Spleen (tissue), 11 donors: ENCODE measurements around the gene CREB3L4. TPM values are rescaled to one million over a fixed set of nuclear protein-coding genes. Genes with fewer than 3 reads are reported as not detected.
A peak's percentile ranks its signal among the peaks of the same experiment; 100 is the strongest.

Experiments used
- DNase-seq: peaks from one replicate; pipeline ENCODE4 v3.0.0-alpha.2; 2020
- H3K27ac ChIP-seq, 8 donors: fragments of 200-600 bp; sonication (generic) in 7 of 8; 1 replicate in 4 of 8; 2 replicates in 4 of 8; pipeline versions ENCODE4 v1.5.0 to v1.8.0; 2016 to 2021; ENCODE audit warnings: inconsistent platforms in 4 of 8, mild to moderate bottlenecking in 4 of 8, moderate library complexity in 1 of 8
- H3K27me3 ChIP-seq, 7 donors: fragments of 200-600 bp; sonication (generic) in 6 of 7; replicated peaks in 1 of 7; 1 replicate in 4 of 7; 2 replicates in 3 of 7; pipeline versions ENCODE4 v1.5.0 to v1.8.0; 2016 to 2021; ENCODE audit warnings: inconsistent platforms in 3 of 7, mild to moderate bottlenecking in 1 of 7
- H3K36me3 ChIP-seq, 6 donors: fragments of 200-600 bp; sonication (generic) in 5 of 6; 1 replicate in 4 of 6; 2 replicates in 2 of 6; pipeline versions ENCODE4 v1.5.0 to v1.8.0; 2016 to 2021; ENCODE audit warnings: inconsistent platforms in 2 of 6
- H3K4me1 ChIP-seq, 6 donors: fragments of 200-600 bp; sonication (generic) in 5 of 6; 1 replicate in 3 of 6; 2 replicates in 3 of 6; pipeline versions ENCODE4 v1.5.0 to v1.8.0; 2016 to 2021; ENCODE audit warnings: inconsistent platforms in 3 of 6
- H3K4me3 ChIP-seq, 8 donors: fragments of 200-600 bp; sonication (generic) in 7 of 8; 1 replicate in 4 of 8; 2 replicates in 4 of 8; pipeline versions ENCODE4 v1.5.0 to v1.8.0; 2016 to 2021; ENCODE audit warnings: inconsistent platforms in 4 of 8, mild to moderate bottlenecking in 4 of 8, moderate library complexity in 2 of 8
- H3K9me3 ChIP-seq, 8 donors: fragments of 200-600 bp; sonication (generic) in 7 of 8; 1 replicate in 4 of 8; 2 replicates in 4 of 8; pipeline versions ENCODE4 v1.5.0 to v1.8.0; 2016 to 2021; ENCODE audit warnings: inconsistent platforms in 4 of 8
- POLR2A ChIP-seq, 3 donors: fragments of 450-650 bp; IDR thresholded peaks; one replicate each; pipeline ENCODE4 v1.5.1; 2017; ENCODE audit warnings: antibody characterized with exemption in 3 of 3, mild to moderate bottlenecking in 1 of 3
- POLR2AphosphoS5 ChIP-seq, 3 donors: sonication (generic); formaldehyde crosslinking; IDR thresholded peaks; one replicate each; pipeline ENCODE4 v1.5.1; 2017; ENCODE audit warnings: antibody characterized with exemption in 3 of 3
- WGBS, 5 donors: extraction: QIAGEN DNeasy Blood & Tissue Kit in 3 of 5; methylation state at CpG; one replicate each; pipeline versions ENCODE4 v1.1.5 to v1.1.7; 2013 to 2018; 5-methylcytosine and 5-hydroxymethylcytosine counted together
- intact Hi-C: fragments of 100-400 bp; cut with DNase I; formaldehyde crosslinking; loops from one replicate; pipeline ENCODE4 v1.15.0; 2023; ENCODE audit warnings: low total_unique reads
- polyA plus RNA-seq, 3 donors: library from polyadenylated mRNA; stranded (reverse); fragments of 200-250 nt; gene quantifications; one replicate each; pipeline ENCODE4 v1.2.1, GENCODE V29; 2013
- total RNA-seq, 7 donors: library from RNA; depleted of rRNA in 3 of 7; stranded (reverse); fragments of >200 nt in 3 of 7; fragmentation: NEBNext Ultra II Directional in 4 of 7; extraction: Animal tissue kit (Norgen Biotek cat#: 25700) in 4 of 7; gene quantifications; one replicate each; pipeline versions ENCODE4 v1.1.0 to v1.2.1, GENCODE V29; 2016 to 2021
- TF ChIP-seq, protein P1 (sequence below), 11 experiments: fragments of 200-600 bp in 7 of 11; fragments of 450-650 bp in 4 of 11; sonication (generic) in 4 of 11; IDR thresholded peaks in 8 of 11; conservative IDR thresholded peaks in 3 of 11; 1 replicate in 7 of 11; 2 replicates in 4 of 11; pipeline versions ENCODE4 v1.4.0 to v1.8.0; 2016 to 2021; ENCODE audit warnings: antibody characterized with exemption in 11 of 11, inconsistent platforms in 4 of 11, mild to moderate bottlenecking in 1 of 11
- donor health status: healthy with polysubstance abuse.
- donor health status: DM: no; HTN: no; CAD: no; lungs with moderate emphysema.
- donor health status: DM: no; HTN: no; CAD: no.
- donor health status: Bipolar disorder and iron deficiency.
- donor health status: healthy.
- donor health status: DM: no; HTN: no; CAD: no.
- donor health status: DM: yes; HTN: yes; CAD: no.

Gene CREB3L4
- total and polyA plus RNA-seq, 10 donors, result 6.1 to 18.0 (median 9.5) TPM

DNA sequence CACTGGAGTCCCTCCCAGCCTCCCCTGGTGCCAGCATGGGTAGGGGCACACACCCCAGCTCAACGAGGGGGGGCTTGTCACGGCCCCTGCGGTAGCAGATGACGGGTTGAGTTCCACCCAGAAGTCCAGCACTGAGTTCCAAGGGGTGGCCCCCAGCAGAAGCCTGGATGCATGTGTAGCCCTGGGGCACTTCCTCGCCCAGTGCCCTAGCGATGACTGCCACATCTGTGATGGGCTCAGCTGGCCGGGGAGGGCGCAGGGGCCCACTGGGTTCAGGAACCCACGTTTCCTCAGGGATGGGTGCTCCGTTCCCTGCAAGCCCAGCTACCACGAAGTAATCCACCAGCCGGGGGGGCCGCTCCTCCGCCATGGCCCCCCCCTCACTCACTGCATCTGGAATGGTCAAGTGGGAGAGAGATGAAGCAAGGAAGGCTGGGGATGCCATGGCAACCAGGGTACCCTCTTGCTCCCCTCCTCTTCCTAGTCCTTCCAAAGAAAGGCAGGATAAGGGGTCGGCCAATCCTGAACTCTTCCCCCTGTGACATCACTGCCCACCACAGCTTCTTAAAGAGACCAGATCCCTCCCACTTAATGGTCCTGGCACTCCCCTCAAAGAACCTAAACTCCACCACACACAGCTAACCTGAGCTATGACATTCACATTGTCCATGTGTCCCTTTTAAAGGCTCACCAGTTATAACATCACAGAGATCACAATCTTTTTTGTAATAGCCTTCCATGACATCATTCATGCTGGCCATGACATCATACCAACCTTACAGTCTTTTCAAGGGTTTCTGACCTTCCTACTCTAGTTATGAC is 23.5 kb upstream of the CREB3L4 start:
- peaks cover 14 to 80% (median 47%) of the 10 kb centered on the region in 6 donors for H3K4me1 ChIP-seq
- intact Hi-C loops, result no loop called here
- peak; percentile 87 for DNase-seq
- no peaks in the 10 kb centered on the region for H3K9me3 ChIP-seq
- H3K4me3 ChIP-seq, result peak overlapping the region in 7 of 8 donors; percentile 81 to 99 (median 91)
- peaks cover 0 to 73% (median 66%) of the 10 kb centered on the region in 6 donors for H3K36me3 ChIP-seq
- TF ChIP-seq POLR2A (IDR thresholded peaks at IDR 0.05) (no peak), POLR2AphosphoS5 (IDR thresholded peaks at IDR 0.05) (peak in 2 of 3 donors; percentile 26 to 48)
- TF ChIP-seq, protein P1, sequence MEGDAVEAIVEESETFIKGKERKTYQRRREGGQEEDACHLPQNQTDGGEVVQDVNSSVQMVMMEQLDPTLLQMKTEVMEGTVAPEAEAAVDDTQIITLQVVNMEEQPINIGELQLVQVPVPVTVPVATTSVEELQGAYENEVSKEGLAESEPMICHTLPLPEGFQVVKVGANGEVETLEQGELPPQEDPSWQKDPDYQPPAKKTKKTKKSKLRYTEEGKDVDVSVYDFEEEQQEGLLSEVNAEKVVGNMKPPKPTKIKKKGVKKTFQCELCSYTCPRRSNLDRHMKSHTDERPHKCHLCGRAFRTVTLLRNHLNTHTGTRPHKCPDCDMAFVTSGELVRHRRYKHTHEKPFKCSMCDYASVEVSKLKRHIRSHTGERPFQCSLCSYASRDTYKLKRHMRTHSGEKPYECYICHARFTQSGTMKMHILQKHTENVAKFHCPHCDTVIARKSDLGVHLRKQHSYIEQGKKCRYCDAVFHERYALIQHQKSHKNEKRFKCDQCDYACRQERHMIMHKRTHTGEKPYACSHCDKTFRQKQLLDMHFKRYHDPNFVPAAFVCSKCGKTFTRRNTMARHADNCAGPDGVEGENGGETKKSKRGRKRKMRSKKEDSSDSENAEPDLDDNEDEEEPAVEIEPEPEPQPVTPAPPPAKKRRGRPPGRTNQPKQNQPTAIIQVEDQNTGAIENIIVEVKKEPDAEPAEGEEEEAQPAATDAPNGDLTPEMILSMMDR (IDR thresholded peaks at IDR 0.05 in 8 of 11, conservative IDR thresholded peaks at IDR 0.05 in 3 of 11), result no peak
- peak overlapping the region; percentile 96 to 100 (median 99) for H3K27ac ChIP-seq
- WGBS, 5 donors, result 69 to 84% (median 75%) methylated on average over 11 to 15 of the region's 15 CpGs
- no peaks in the 10 kb centered on the region for H3K27me3 ChIP-seq

DNA sequence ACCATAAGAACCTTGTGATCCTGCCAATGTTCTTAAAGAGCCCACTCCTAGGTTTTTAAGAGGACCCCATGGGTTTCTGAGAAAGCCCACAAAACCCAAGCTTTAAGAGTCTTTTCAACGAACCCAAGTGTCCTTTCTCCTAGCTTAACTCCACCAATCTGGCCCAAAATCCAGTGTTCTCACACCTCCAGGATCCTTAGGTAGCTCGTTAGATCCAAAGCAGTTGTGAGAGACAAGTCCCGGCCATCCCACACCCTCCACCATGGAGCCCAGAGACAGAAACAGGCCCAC is 22.9 kb upstream of the CREB3L4 start:
- no peaks in the 10 kb centered on the region for H3K27me3 ChIP-seq
- TF ChIP-seq POLR2AphosphoS5 (IDR thresholded peaks at IDR 0.05) (no peak), POLR2A (IDR thresholded peaks at IDR 0.05) (no peak)
- TF ChIP-seq, protein P1 (IDR thresholded peaks at IDR 0.05 in 8 of 11, conservative IDR thresholded peaks at IDR 0.05 in 3 of 11), result no peak
- H3K4me1 ChIP-seq, result peaks cover 14 to 85% (median 47%) of the 10 kb centered on the region in 6 donors
- 8 to 18% (median 11%) methylated on average over 3 of the region's 3 CpGs for WGBS, 5 donors
- peak overlapping the region; percentile 96 to 100 (median 99) for H3K27ac ChIP-seq
- no peak for DNase-seq
- intact Hi-C loops, result no loop called here
- H3K4me3 ChIP-seq, result peak overlapping the region; percentile 74 to 99 (median 90)
- peaks cover 0 to 73% (median 65%) of the 10 kb centered on the region in 6 donors for H3K36me3 ChIP-seq
- no peaks in the 10 kb centered on the region for H3K9me3 ChIP-seq

DNA sequence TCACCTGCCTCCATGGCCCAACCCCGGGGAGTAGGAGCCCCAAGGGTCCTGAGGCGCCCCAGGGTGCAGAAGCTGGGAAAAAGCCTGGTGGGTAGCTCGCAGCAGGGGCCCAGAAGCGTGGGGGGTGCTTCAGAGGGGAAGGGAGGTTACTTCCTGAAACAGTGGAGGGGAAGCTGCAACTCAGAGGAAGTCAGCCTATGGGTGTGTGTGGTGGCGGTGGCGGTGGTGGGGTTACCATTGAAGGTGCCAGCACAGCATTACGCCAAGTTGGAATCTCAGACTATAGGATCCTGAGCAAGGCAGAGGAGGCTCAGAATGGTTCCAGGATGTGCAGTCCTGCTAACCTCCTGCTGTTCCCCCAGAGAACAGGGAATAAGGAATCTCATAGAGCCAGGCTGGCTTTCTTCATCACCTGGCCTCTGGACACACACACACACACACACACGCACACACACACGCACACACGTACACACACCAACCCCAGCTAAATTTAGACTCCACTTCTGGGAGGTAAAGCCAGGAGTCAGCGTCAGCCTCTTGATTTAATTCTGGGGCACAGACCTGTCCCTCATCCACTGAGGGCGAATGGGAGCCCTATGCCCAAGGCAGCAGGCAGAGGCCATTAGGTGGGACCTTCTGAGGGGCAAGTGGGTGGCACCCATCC is 22.4 kb upstream of the CREB3L4 start:
- Histone ChIP-seq H3K27me3 (no peaks in the 10 kb centered on the region), H3K27ac (peak overlapping the region; percentile 96 to 100 (median 99)), H3K36me3 (peaks cover 0 to 73% (median 65%) of the 10 kb centered on the region in 6 donors), H3K4me1 (peaks cover 14 to 90% (median 49%) of the 10 kb centered on the region in 6 donors), H3K9me3 (no peaks in the 10 kb centered on the region), H3K4me3 (peak overlapping the region; percentile 74 to 99 (median 90))
- peak; percentile 95 for DNase-seq
- WGBS, 5 donors, result 1 to 9% (median 4%) methylated on average over 10 to 12 of the region's 12 CpGs
- peak; percentile 53 to 80 (median 57) for TF ChIP-seq POLR2AphosphoS5 (IDR thresholded peaks at IDR 0.05)
- TF ChIP-seq, protein P1 (IDR thresholded peaks at IDR 0.05 in 8 of 11, conservative IDR thresholded peaks at IDR 0.05 in 3 of 11), result no peak
- intact Hi-C loops, result no loop called here
